GM21825 (cell line): ENCODE data around the gene TEX13A.

Experiments
- ATAC-seq: cut with Tn5 transposase; IDR thresholded peaks from one replicate; pipeline ENCODE4 v1.9.1; 2021; ENCODE audit warnings: mild to moderate bottlenecking, moderate library complexity; ENCODE audit not compliant: unreplicated experiment

TEX13A gene

DNA sequence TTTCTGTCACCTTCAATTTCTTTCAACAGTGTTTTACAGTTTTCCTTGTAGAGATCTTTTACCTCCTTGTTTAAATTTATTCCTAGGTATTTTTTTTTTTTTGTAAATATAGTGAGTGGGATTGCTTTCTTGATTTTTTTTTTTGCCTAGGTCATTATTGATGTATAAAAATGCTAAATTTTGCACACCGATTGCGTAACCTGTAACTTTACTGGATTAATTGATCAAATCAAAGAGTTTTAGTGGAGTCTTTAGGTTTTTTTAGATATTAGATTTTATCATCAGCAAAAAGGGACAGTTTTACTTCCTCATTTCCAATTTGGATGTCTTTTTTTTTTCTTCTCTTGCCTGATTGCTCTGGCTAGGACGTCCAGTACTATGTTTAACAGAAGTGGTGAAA, 40.9 kb downstream of the TEX13A start:
- ATAC-seq = no peak

- ATAC-seq = no peak
Observed at GRCh38 chrX:105173071-105173470, 47.4 kb downstream of the TEX13A start.
